GM21367 (cell line): ENCODE measurements around the gene DNAI7.

ENCODE experiments used
- ATAC-seq: cut with Tn5 transposase; IDR thresholded peaks from one replicate; pipeline ENCODE4 v1.9.1; 2021; ENCODE audit not compliant: unreplicated experiment

Gene DNAI7

DNA sequence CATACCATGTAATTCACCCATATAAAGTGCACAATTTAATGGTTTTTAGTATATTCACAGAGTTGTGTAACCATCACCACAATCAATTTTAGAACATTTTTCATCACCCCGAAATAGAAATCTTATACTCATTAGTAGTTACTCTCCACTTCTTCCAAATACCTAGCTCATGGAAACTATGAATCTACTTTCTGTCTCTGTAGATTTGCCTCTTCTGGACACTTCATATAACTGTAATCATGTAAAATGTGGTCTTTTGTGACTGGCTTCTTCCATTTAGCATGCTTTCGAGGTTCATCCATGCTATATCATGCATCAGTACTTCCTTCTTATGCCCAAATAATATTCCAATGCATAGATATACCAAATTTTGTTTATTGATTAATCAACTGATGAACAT lies 10.8 kb downstream of the DNAI7 start:
- ATAC-seq: no peak

DNA sequence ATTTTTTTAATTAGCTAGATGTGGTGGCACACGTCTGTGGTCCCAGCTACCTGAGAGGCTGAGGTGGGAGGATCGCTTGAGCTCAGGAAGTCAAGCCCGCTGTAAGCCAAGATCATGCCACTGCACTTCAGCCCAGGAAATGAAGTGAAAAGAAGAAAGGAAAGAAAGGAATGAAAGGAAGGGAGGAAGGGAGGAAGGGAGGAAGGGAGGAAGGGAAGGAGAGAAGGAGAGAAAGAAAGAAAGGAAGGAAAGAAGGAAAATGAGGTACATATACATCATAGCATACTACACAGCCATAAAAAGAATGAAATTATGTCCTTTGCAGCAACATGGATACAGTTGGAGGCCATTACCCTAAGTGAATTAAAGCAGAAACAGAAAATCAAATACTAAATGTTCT lies 12.2 kb downstream of the DNAI7 start:
- no peak for ATAC-seq

DNA sequence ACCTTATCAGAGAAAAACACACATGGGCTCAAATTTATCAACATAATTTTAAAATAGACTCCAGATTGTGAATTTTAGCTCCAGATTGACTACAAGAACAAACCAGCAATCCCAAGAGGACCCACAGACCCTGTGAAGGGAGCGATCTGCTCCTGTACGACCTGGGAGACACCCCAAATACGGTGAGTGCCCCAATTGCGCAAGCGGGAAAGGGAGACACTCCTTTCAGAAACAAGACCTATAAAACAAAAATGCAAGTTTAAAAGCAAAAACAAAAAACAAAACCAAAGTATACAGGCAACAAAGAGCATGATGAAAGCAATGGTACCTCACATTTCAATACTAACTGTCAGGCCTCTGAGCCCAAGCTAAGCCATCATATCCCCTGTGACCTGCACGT lies 32.1 kb downstream of the DNAI7 start:
- no peak for ATAC-seq

DNA sequence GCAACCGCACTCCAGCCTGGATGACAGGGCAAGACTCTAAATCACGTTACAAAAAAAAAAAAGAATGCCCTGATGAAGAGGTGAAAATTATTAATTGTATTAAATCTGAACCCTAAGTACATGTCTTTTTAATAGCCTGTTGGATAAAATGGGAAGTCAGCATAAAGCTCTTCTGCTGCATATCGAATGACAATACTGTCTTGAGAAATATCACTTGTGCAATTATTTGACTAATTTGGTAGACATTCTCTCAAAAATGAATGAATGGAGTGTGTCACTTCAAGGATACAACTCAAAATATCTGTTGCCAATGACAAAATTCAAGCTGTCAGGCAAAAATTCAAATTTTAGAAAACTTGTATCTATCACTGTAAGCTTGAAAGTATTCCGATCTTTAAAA lies 38.9 kb downstream of the DNAI7 start:
- no peak for ATAC-seq

DNA sequence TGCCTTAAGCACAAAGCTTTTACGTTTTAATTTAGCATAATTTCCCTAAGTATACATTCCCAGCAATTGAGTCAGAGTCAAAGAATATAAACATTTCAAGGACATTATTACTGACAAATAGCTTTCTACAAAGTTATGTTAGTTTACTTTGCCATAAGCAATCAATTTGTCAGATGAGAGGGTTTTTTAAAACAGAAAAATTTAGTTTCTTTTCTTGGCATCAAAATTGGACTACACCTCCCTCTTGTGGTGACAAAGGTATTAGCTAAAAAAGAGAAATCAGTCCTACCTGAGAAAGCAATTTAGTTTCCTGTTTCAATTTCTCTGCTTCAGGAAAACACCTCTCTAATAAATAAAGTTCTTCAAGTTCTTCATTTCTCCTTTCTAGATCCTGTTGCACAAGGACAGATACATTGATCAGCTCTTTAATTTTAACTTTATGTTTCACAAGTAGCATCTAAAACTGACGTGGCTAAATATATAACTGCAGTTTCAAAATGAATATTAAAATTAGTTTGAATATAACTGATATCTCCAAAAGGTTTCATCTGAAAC lies 39.9 kb downstream of the DNAI7 start:
- peak; percentile 41 for ATAC-seq

- no peak for ATAC-seq
Observed at GRCh38 chr12:25152055-25152454, 42.9 kb downstream of the DNAI7 start.

- no peak for ATAC-seq
Observed at GRCh38 chr12:25151476-25151875, 43.5 kb downstream of the DNAI7 start.

- no peak for ATAC-seq
Observed at GRCh38 chr12:25146686-25147085, 48.3 kb downstream of the DNAI7 start.

DNA sequence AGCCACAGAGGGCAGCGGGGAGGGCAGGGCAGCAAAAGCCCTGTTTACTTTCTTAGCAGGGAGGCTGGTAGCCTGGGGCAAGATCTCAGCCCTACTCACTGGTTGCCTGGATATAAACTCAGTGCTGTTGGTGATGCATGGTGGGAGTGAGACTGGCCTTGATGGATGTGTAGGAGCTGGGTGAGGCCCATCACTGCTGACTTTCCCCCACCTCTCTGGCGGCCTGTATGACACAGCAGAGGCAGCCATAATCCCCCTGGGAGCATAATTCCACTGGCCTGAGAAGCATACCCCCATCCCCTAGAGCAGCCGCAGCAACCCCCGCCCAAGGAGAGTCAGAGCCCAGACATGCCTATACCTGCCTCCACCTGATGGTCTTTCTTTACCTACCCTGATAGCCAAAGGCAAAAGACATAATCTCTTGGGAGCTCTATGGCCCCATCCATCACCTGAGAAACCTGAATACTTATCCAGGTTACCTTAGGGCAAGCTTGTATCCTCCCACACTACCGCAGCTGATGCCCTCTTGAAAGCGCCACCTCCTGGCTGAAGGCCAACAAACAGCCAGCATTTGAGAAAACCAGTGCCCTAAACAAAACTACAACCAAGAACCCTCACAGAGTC lies 59.3 kb downstream of the DNAI7 start:
- no peak for ATAC-seq

DNA sequence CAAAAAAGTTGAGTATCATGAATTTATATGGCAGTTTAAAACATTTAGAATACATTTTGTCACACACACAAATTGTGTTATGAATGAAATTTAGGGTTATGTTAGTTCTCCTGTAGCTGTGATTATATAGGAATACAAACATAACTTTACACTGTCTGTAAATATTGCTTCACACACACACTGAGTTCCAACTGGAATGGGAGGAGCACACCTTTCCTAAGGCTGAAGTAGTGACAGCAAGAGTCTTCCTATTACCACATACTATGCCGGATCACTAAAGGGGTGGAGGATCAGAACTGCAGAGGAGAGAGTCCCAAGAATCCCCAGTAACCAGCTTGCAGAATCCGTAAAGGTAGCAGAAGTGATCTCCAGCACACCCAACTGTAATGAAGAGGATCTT lies 63.7 kb downstream of the DNAI7 start:
- no peak for ATAC-seq

GRCh38 chr12:25130741-25131188 lies 64.2 kb downstream of the DNAI7 start:
- ATAC-seq: no peak

DNA sequence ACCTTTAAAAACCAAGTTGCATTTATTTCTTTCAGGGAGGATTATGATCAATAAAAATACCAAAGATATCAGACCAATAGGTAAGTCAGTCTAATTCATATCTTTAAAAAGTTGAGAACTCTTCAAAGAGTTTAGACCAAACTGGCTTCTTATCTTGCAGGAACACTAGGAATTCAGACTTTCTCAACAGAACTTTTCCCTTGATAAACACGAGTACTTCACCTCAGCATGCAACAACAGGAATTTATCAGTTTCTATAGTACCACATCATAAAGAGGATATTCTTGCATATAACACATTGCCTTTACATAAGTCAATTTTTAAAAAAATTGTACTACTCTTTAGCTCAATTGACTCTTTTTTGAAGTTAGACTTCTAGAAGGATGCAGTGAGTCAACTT lies 68.2 kb downstream of the DNAI7 start:
- ATAC-seq: no peak

- ATAC-seq: no peak
Observed at GRCh38 chr12:25126101-25126500, 68.9 kb downstream of the DNAI7 start.

GRCh38 chr12:25124493-25124892 lies 70.5 kb downstream of the DNAI7 start:
- ATAC-seq: no peak

DNA sequence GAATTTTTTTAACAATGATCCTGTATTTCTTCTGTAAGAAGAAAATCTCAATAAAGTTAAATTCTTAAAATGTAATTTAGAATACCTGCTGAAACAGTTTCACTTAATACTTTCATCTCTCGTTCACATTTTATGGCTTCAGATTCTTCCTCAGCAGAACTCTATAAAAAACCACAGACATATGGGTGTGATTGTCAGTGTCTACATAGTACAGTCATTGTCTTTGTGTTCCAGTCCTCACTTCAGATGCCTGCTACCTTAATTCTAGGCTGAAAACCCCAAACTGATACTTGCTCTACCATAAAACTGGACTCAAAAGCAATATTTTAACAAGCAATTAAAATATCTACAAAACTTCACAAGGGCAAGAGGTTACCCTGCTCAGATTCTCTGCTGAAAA lies 71.8 kb downstream of the DNAI7 start:
- ATAC-seq: no peak

GRCh38 chr12:25121916-25122315 lies 73.0 kb downstream of the DNAI7 start:
- ATAC-seq: no peak

DNA sequence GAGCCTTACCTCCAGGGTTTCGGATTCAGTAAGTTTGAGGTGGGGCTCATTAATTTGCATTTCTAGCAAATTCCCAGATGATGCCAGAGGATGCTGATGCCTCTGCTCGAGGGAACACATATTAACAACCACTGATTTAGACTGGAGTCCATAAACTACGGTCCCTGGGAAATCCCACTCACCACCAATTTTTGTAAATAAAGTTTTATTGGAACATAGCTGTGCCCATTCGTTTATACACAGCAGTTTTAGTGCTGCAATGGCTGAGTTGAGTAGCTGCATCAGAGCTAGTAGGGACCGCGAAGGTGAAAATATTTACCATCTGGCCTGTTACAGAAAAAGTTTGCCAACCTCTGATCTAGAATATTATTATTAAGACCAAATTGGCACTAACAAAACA lies 73.8 kb downstream of the DNAI7 start:
- ATAC-seq: no peak

DNA sequence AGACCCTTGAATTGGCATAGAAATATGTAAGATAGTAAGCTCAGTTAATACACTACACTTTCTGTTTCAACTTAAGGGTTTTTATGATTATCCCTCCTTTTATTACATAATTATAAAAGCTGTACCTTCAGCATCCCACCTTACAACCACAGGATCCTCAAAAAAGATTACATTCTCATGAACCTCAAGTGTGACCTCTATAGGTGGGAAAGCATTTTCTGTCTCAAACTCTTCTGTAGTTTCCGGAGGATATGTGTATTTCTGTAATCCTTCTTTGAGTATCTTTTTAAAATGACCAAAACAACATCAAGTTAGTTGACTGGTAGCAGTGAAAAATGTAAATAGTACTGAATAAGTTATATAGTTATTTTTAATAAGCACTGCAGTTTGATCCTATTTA lies 75.9 kb downstream of the DNAI7 start:
- no peak for ATAC-seq

DNA sequence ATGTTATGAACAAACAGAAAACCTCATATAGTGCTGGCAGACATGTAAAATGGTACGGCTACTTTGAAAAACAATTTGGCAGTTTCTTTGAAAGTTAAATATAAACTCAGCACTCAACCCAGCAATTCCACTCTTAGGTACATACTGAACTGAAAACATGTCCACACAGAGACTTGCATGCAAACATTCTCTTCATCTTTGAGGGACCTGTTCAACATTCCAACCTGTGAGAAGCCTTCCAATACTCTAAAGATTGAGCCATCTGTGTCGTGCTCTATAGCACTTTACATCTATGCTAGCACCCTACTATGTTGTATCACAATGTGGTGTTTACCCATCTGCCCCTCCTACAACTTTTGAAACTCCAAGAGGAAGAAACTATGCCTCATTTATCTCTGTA lies 79.3 kb downstream of the DNAI7 start:
- ATAC-seq: no peak

GRCh38 chr12:25113651-25114050 lies 81.3 kb downstream of the DNAI7 start:
- ATAC-seq: no peak

DNA sequence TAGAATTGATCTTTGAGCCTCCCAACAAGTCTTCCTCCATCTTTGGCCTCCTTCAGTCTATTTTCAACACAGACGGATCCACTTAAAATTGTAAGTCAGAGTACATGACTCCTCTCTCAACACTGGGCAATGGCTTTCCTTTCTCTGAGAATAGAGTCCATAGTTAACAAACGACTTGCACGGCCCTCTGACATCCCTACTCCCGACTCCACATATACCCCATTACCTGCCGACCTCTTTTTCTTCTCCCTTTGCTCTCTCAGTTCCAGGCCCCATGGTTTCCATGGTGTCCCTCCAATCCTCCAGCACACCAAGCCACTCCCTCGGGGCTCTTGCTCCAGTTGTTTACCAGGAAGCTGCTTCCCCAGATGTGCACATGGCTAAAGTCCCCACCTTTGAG lies 84.7 kb downstream of the DNAI7 start:
- no peak for ATAC-seq

- peak; percentile 91 for ATAC-seq
Observed at GRCh38 chr12:25107920-25108319, 87.0 kb downstream of the DNAI7 start.

DNA sequence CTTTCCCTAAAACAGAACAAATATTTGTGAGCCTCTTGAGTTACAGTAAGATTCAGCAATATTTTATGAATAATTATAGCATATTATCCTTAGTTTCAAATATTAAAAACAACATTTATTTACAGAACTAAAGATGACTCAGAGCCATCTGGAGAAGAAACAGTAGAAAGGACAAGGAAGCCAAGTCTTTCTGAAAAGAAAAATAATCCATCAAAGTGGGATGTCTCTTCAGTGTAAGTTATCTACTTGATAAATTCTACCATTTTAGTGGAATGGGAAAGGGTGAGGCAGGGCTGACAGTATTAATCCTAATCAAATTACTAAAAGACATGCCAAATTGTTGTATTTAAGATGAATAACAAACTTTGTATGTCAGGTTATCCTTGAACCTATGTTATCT lies 88.1 kb downstream of the DNAI7 start:
- no peak for ATAC-seq
